Inflammatory macrophage (primary cell): ENCODE data around the gene ARHGEF38.
"Not testable (repeated sequence)": the region's sequence is repeated elsewhere in the genome, so short reads cannot be mapped to it uniquely, and the experiment has no call there.

Source experiments
- DNase-seq, 2 donors: peaks; one replicate each; pipeline ENCODE4 v3.0.0-alpha.2; 2020 to 2022

Gene ARHGEF38

GRCh38 chr4:105558277-105558676 lies 5.9 kb downstream of the ARHGEF38 start:
- no peak for DNase-seq

- DNase-seq, result no peak
Observed at GRCh38 chr4:105560421-105560848, 8.0 kb downstream of the ARHGEF38 start.

DNA sequence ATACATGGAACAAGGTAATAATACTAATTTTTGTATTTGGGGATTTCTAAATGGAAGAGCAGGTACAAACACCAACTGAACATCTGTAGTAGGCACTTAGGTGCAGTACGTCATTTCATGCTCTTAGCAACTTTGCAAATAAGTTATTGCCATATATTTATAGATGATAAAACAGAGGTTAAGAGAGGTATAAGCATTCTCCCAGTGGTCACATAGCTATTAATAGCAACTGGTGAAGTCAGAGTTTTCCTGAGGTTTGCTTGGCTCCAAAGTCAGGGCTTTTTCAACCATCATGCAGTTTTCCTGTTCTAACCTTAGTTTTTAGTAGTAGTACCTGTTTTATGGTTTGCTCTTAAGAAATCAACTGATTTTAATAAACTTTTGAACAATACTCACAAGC lies 10.9 kb downstream of the ARHGEF38 start:
- no peak for DNase-seq

- no peak for DNase-seq
Observed at GRCh38 chr4:105568584-105568983, 16.2 kb downstream of the ARHGEF38 start.

DNA sequence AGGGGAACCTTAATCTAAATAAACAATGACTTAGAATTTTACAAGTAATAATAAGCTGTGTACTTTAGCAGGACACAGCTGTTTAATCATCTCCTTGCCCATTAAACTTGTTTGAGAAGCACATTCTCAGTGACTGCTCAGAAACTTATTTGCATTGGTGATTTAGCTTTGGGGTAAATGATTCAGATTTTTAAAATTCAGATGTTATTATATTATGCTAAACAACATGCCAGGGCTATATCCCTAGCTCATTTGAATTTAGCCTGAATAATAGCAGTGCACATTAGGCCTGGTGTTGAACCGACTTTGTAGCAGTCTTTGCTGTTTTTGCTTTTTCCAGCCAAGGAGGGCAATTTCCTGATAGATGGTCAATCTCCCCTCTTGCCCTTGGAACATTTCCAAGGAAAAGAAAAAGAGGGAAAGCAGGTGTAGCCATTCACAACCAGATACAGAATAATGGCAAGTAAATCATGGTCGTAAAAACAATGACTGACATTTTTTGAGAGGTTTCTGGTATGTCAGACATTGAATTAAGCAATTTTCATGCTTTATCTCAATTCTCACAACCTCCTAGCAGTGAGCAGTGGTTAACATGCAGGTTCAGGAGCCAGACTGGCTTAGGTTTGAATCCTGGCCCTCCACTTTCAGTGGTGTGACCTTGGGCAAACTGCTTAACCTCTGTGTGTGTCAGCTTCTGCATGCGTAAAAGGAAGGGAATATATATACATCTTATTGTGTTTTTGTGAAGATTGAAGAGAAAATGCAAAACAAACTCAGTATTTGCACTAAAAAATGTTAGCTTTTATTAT lies 16.8 kb downstream of the ARHGEF38 start:
- no peak for DNase-seq

GRCh38 chr4:105569866-105570236 lies 17.4 kb downstream of the ARHGEF38 start:
- no peak for DNase-seq

DNA sequence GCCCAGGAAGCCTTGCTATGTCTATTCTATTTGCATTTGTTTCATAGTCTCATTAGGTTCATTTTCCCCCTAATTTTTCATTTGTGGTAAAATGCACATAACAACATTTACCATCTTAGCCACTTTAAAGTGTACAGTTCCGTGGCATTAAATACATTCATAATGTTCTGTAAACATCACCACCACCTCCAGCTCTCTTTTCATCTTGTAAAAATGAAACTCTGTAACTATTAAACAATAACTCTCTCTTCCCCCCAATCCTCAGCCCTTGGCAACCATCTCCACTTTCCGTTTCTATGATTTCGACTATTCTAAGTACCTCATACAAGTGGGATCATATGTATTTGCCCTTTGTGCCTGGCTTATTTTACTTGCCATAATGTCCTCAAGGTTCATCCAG lies 19.9 kb downstream of the ARHGEF38 start:
- no peak for DNase-seq

GRCh38 chr4:105586638-105587328 lies 34.4 kb downstream of the ARHGEF38 start:
- no peak for DNase-seq

DNA sequence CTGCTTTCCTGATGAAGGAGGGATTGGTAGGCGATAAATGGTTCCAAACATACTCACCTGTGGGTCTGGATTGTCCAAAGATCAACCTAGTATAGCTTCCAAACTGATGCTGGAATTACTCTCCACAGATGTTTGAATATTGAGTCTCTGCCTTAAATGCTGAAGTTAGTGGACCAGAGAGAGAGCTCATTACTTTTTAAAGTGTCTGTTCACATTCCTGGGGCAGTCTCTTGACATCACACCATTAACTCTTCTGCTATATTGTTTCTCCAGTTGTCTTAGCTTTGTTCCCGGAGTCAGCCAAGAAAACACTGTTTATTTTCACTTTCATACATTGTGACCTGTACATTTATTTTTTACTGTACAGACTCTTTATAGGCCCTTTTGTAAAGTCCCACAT lies 35.4 kb downstream of the ARHGEF38 start:
- no peak for DNase-seq

- no peak for DNase-seq
Observed at GRCh38 chr4:105588252-105588651, 35.8 kb downstream of the ARHGEF38 start.

DNA sequence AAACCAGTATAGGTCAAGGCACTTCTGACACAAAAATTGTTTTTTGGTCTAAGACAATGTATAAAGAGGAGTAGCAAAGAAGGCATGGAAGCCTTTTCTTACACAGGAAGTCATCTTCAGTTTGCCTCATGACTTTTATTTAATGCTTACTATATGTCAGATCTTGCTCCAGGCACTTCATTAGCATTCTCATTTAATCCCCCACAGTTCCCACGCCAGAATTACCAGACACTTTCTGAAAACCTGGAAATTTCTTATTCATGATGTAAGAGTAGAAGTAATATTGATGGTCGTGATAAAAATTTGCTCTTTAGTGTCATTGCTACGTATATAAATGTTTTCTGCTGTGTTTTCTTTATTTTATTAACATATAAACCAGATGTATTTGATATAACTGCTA lies 39.2 kb downstream of the ARHGEF38 start:
- no peak for DNase-seq

GRCh38 chr4:105594099-105595010 lies 41.9 kb downstream of the ARHGEF38 start:
- no peak for DNase-seq

DNA sequence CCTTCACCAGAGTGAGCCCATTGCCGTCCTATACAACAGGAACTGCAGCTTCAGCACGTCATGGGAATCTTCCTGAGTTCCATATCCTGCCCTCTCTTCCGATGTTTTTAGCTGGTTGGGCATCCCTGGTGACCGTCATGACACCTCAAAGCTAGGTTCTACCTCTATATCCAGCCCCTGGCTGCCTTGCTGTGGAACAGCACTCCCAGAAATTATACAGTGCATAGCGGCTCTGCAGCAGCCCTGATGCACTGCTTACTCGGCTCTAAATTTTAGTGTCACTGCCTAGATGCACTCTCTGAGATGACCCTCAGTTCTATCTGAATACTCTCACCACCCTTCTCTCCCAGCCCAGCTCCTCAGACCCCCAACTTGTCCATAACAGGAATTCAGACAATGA lies 44.3 kb downstream of the ARHGEF38 start:
- DNase-seq, result no peak

- no peak for DNase-seq
Observed at GRCh38 chr4:105598052-105598451, 45.6 kb downstream of the ARHGEF38 start.

- no peak for DNase-seq
Observed at GRCh38 chr4:105598787-105599186, 46.4 kb downstream of the ARHGEF38 start.

DNA sequence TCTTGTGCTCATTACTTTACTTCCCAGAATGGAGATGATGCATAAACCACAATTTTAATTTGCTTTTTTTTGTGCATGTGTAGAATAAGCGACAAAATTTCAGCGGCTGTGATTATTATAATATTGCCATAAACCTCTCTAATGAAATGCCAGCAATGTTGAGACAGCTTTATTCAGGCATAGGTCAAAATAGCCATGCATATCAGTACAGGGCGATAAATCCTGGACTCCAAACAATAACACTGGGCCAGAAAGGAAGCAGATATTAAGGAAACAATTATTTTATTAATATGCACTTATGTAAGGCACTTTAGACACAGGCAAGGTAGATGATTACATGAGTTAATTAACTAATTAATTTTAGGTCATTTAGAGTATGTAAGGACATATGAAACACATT lies 47.1 kb downstream of the ARHGEF38 start:
- no peak for DNase-seq

DNA sequence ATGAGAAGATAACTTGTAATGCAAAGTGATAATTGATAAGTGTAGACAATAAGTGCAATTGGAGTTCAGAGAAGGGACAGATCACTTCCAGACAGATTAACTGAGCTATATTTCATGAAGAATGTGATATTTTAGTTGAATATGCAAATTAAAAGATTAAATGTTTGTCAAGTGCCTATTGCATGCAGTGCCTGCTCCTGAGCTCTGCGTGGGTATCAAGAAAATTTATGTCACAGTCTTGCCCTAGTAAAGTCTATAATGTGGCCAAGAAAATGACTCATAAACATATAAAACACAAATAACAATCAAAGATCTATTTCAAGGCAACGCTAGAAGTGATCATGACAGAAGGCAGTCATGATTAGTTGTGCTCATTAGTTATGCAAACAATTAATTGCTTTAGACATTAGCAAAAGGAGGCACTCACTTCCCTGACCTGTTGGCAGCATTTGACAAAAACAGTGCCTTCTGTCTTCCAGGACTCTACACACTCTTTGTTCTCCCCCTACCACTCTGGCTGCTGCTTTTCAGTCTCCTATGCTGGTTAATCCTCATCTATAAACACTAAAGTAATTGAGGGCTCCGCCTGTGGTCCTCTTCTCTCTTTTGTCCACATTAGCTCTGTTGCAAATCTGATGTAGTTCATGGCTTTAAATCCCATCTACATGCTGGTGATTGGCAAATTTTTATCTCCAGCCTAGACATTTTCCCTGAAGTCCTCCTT lies 47.7 kb downstream of the ARHGEF38 start:
- DNase-seq, result no peak

- DNase-seq, result no peak
Observed at GRCh38 chr4:105600951-105601350, 48.5 kb downstream of the ARHGEF38 start.

- no peak for DNase-seq
Observed at GRCh38 chr4:105601406-105601805, 49.0 kb downstream of the ARHGEF38 start.

DNA sequence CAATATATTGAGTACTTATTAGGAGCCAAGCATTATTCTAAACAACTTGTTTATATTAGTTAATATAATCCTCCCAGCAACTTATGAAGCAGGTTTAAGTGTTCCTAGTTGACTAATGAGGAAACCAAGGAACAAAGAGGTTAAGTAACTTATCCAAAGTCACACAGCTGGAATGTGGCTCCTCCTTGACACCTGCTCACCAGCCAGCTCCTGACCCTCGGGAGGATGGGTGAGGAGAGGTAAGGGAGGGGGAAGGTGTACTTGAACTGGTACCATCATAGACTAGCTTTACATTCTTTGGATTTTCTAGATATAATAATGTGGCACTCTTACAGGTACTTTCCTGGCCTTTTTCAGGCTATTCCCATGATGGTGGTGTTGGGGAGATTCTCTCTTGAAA lies 50.7 kb downstream of the ARHGEF38 start:
- DNase-seq, result no peak

DNA sequence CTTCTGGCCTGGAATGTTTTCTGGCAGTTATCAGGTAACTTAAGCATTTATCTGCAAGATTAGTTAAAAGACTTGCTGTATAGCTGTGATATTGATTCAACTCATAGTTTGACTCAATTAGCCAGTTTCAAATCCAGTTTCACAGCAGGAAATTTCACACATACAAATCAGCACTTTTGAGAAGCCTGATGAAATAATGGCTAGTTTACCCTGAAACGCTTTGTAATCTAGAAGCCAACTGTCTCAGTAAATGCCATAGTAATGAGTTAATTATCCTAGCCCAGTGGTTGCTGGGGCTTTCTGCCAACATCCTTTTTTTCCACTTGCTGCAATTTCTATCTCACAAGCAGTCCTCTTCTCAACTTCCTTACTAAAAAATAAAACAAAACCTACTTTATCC lies 53.1 kb downstream of the ARHGEF38 start:
- peak in 1 of 2 donors; percentile 5 for DNase-seq

DNA sequence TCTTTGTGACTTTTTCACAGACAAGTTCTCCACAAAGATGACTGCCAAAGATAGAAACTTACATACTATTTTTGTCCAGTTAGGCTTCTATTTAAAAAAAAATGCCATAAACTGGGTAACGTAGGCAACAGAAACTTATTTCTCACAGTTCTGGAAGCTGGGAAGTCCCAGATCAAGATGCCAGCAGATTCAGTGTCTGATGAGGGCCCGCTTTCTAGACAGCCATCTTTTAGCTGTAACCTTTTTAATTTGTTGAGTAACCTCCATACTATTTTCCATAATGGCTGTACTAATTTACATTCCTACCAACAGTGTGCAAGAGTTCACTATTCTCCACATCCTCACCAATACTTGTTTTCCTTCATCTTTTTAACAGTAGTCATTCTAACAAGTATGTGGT lies 55.5 kb downstream of the ARHGEF38 start:
- DNase-seq, result no peak

DNA sequence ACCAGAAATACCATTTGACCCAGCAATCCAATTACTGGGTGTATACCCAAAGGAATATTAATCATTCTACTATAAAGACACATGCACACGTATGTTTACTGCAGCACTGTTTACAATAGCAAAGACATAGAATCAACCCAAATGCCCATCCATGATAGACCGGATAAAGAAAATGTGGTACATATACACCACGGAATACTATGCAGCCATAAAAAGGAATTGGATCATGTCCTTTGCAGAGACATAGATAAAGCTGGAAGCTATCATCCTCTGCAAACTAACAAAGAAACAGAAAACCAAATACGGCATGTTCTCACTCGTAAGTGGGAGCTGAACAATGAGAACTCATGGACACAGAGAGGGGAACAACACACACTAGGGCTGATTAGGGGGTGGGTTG lies 57.4 kb downstream of the ARHGEF38 start:
- not testable (repeated sequence) for DNase-seq
